ENCODE data around the gene OR10V1. TPM values are rescaled to one million over a fixed set of nuclear protein-coding genes. Genes with fewer than 3 reads are reported as not detected.

OR10V1 gene
- total RNA-seq, 1 donor from 2014 or later: not detected

DNA sequence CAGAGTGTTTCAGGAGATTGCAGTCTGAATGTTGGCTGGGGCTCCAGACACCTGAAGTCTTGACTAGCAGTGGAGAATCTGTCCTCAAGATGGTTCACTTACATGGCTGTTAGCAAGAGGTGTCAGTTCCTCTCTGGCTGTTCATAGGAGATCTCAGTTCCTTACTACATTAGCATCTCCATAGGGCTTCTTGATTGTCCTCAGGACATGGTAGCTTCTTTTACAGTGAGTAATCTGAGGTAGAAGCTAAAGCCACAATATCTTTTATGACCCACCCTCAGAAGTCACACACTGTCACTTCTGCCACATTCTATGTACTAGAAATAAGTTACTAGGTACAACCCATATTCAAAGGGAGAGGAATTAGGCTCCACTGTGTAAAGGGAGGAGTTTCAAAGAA lies 34.3 kb downstream of the OR10V1 start:
- Histone ChIP-seq H3K27me3 (ENCODE audit: low read depth) (no peaks in the 10 kb centered on the region), H3K9me3 (replicated peaks) (no peaks in the 10 kb centered on the region), H3K4me1 (no peaks in the 10 kb centered on the region), H3K36me3 (no peaks in the 10 kb centered on the region), H3K4me3 (no peak overlapping the region), H3K27ac (replicated peaks) (no peak overlapping the region)
- no peak for DNase-seq
- intact Hi-C loops (cut with micrococcal nuclease): no loop called here
- TF ChIP-seq, protein P1, sequence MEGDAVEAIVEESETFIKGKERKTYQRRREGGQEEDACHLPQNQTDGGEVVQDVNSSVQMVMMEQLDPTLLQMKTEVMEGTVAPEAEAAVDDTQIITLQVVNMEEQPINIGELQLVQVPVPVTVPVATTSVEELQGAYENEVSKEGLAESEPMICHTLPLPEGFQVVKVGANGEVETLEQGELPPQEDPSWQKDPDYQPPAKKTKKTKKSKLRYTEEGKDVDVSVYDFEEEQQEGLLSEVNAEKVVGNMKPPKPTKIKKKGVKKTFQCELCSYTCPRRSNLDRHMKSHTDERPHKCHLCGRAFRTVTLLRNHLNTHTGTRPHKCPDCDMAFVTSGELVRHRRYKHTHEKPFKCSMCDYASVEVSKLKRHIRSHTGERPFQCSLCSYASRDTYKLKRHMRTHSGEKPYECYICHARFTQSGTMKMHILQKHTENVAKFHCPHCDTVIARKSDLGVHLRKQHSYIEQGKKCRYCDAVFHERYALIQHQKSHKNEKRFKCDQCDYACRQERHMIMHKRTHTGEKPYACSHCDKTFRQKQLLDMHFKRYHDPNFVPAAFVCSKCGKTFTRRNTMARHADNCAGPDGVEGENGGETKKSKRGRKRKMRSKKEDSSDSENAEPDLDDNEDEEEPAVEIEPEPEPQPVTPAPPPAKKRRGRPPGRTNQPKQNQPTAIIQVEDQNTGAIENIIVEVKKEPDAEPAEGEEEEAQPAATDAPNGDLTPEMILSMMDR (IDR thresholded peaks at IDR 0.05; ENCODE audit: borderline replicate concordance): no peak

DNA sequence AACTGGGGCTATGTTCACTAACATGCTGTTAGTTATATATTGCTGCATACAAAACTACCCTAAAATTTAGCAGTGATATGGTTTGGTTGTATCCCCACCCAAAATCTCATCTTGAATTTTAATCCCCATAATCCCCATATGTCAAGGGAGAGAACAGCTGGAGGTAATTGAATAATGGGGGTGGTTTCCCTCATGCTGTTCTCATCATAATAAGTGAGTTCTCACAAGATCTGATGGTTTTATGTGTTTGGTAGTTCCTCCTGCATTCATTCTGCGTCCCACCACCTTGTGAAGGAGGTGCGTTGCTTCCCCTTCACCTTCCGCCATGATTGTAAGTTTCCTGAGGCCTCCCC lies 34.9 kb downstream of the OR10V1 start:
- H3K27ac ChIP-seq (replicated peaks): no peak overlapping the region
- H3K36me3 ChIP-seq: no peaks in the 10 kb centered on the region
- TF ChIP-seq, protein P1 (IDR thresholded peaks at IDR 0.05; ENCODE audit: borderline replicate concordance): no peak
- no peaks in the 10 kb centered on the region for H3K4me1 ChIP-seq
- intact Hi-C loops (cut with micrococcal nuclease): no loop called here
- H3K27me3 ChIP-seq (ENCODE audit: low read depth): no peaks in the 10 kb centered on the region
- no peak overlapping the region for H3K4me3 ChIP-seq
- H3K9me3 ChIP-seq (replicated peaks): no peaks in the 10 kb centered on the region
- DNase-seq: no peak

DNA sequence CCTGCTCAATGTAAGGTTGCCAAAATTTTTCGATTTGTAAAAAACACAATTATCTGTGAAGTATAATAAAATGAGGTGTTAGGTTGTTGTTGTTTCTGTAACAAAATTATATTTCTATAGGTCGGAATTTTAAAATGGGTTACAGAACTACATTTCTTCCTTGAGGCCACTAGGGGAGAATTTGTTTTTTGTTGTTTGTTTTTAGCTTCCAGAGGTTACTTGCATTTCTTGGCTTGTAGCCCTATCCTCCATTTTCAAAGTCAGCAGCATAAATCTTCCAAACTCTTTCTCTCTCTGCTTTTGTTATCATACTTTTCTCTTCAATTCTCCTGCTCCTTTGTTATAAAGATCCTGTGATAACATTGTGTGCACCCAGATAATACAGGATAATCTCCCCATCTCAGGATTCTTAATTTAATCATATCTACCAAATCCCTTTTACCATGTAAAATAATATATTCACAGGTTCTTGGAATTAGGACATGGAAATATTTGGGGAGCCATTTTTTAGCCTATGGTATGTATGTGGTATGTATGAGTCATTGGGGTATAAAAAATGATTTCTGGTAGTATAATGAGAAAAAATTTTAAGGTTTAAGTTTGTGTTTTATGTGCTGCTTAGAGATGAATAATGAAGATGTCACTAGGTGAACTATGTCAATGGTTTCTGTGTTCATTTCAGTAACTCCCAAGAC lies 35.4 kb downstream of the OR10V1 start:
- intact Hi-C loops (cut with micrococcal nuclease): no loop called here
- no peak overlapping the region for H3K4me3 ChIP-seq
- no peaks in the 10 kb centered on the region for H3K27me3 ChIP-seq (ENCODE audit: low read depth)
- H3K9me3 ChIP-seq (replicated peaks): no peaks in the 10 kb centered on the region
- H3K27ac ChIP-seq (replicated peaks): no peak overlapping the region
- H3K4me1 ChIP-seq: no peaks in the 10 kb centered on the region
- TF ChIP-seq, protein P1 (IDR thresholded peaks at IDR 0.05; ENCODE audit: borderline replicate concordance): no peak
- no peak for DNase-seq
- H3K36me3 ChIP-seq: no peaks in the 10 kb centered on the region

DNA sequence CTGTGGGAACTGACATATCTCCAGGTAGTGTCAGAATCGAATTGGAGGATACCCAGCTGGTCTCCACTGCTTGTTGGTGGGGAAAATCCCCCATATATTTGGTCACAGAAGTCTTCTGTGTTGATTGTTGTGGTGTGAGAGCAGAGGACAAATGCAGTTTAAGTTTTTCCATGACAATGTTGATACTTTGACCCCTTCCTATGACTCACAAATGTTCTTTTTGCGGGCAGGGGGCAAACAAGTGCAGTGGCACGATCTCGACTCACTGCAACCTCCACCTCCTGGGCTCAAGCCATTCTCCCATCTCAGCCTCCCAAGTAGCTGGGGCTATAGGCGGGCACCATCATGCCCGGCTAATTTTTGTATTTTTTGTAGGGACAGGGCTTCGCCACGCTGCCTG lies 37.4 kb downstream of the OR10V1 start:
- intact Hi-C loops (cut with micrococcal nuclease): no loop called here
- Histone ChIP-seq H3K36me3 (no peaks in the 10 kb centered on the region), H3K4me3 (no peak overlapping the region), H3K4me1 (no peaks in the 10 kb centered on the region), H3K27me3 (ENCODE audit: low read depth) (no peaks in the 10 kb centered on the region), H3K9me3 (replicated peaks) (no peaks in the 10 kb centered on the region), H3K27ac (replicated peaks) (no peak overlapping the region)
- TF ChIP-seq, protein P1 (IDR thresholded peaks at IDR 0.05; ENCODE audit: borderline replicate concordance): no peak
- no peak for DNase-seq

DNA sequence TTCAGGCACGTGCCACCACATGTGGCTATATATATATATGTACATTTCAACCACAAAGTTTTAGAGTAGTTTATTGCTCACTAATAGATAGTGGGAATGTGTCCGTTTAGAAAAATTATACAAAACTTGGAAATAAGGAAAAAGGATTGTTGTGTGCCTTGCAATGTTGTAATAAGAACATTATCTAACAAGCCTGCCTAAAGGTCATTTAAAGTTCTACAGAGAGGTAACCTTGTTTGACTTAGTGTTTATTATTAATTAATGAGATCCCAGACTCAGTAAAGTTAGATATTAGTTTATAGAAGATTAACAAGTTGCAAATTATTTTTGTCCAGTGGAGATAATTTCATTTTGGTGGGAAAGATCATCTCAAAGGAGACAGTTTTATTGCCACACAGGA lies 39.4 kb downstream of the OR10V1 start:
- intact Hi-C loops (cut with micrococcal nuclease): no loop called here
- no peaks in the 10 kb centered on the region for H3K36me3 ChIP-seq
- H3K9me3 ChIP-seq (replicated peaks): no peaks in the 10 kb centered on the region
- TF ChIP-seq, protein P1 (IDR thresholded peaks at IDR 0.05; ENCODE audit: borderline replicate concordance): no peak
- no peak overlapping the region for H3K4me3 ChIP-seq
- H3K27me3 ChIP-seq (ENCODE audit: low read depth): no peaks in the 10 kb centered on the region
- no peak for DNase-seq
- H3K4me1 ChIP-seq: peaks cover 9% of the 10 kb centered on the region
- no peak overlapping the region for H3K27ac ChIP-seq (replicated peaks)
